K562 (cell line): Measurements from ENCODE around the gene LARP4B. TPM values are rescaled to one million over a fixed set of nuclear protein-coding genes. Genes with fewer than 3 reads are reported as not detected.

Experiments
- ARID2 ChIP-seq: fragments of 450-650 bp; IDR thresholded peaks from 2 replicates; pipeline ENCODE4 v1.6.1; 2017; ENCODE audit warnings: antibody characterized with exemption, mild to moderate bottlenecking
- ATF7 ChIP-seq: fragments of 450-650 bp; IDR thresholded peaks from 2 replicates; pipeline ENCODE4 v1.7.1; 2014; ENCODE audit warnings: mild to moderate bottlenecking, moderate library complexity
- ELF2 ChIP-seq: fragments of 250-450 bp; sonication (Bioruptor Pico); IDR thresholded peaks from 2 replicates; pipeline ENCODE4 v1.5.0; 2021; ENCODE audit warnings: mild to moderate bottlenecking
- ETV1 ChIP-seq: fragments of 450-650 bp; conservative IDR thresholded peaks from 2 replicates; pipeline ENCODE4 v1.6.1; 2016; ENCODE audit warnings: missing genetic modification characterization, control low read depth, low read depth, missing compliant biosample characterization
- FOXK2 ChIP-seq, 2 experiments: fragments of 450-650 bp; IDR thresholded peaks in 1 of 2; conservative IDR thresholded peaks in 1 of 2; 2 replicates each; pipeline ENCODE4 v1.6.1; 2016; ENCODE audit warnings: low read depth in 2 of 2, mild to moderate bottlenecking in 1 of 2
- GABPA ChIP-seq: fragments of 200-800 bp; sonication (Bioruptor generic); conservative IDR thresholded peaks from 2 replicates; pipeline ENCODE4 v1.6.1; 2016; ENCODE audit warnings: low read depth, missing genetic modification characterization, missing compliant biosample characterization
- HNRNPUL1 ChIP-seq: fragments of 200-400 bp; formaldehyde crosslinking; IDR thresholded peaks from 2 replicates; pipeline ENCODE4 v1.6.1; 2017; ENCODE audit warnings: low read length
- HOXB6 ChIP-seq: fragments of 250-450 bp; sonication (Bioruptor Pico); IDR thresholded peaks from 2 replicates; pipeline ENCODE4 v1.5.1; 2022; ENCODE audit warnings: mild to moderate bottlenecking, borderline replicate concordance
- KDM4B ChIP-seq, 2 experiments: fragments of 450-650 bp in 1 of 2; sonication (generic) in 1 of 2; IDR thresholded peaks; 2 replicates each; pipeline ENCODE4 v1.6.1; 2016 to 2017; ENCODE audit warnings: borderline replicate concordance in 2 of 2, antibody characterized with exemption in 1 of 2, low read depth in 1 of 2, mild to moderate bottlenecking in 1 of 2
- KDM5B ChIP-seq: fragments of 200-600 bp; sonication (generic); IDR thresholded peaks from 2 replicates; pipeline ENCODE4 v1.6.1; 2012; ENCODE audit warnings: low read depth, mild to moderate bottlenecking, moderate library complexity, low read length, control low read depth, inconsistent platforms; ENCODE audit not compliant: insufficient replicate concordance
- KLF13 ChIP-seq: fragments of 450-650 bp; IDR thresholded peaks from 2 replicates; pipeline ENCODE4 v1.6.1; 2016; ENCODE audit warnings: missing genetic modification characterization, low read depth, mild to moderate bottlenecking, missing compliant biosample characterization, moderate library complexity, borderline replicate concordance
- MEF2D ChIP-seq: conservative IDR thresholded peaks from 2 replicates; pipeline ENCODE4 v1.6.1; 2016; ENCODE audit warnings: low read depth, missing genetic modification characterization, missing compliant biosample characterization
- NR2C2 ChIP-seq, 2 experiments: fragments of 200-800 bp in 1 of 2; sonication (Bioruptor generic) in 1 of 2; sonication (generic) in 1 of 2; formaldehyde crosslinking in 1 of 2; IDR thresholded peaks; 2 replicates each; pipeline versions ENCODE4 v1.6.1 to v1.8.0; 2016 to 2022; ENCODE audit warnings: mild to moderate bottlenecking in 1 of 2, missing compliant biosample characterization in 1 of 2, missing genetic modification characterization in 1 of 2, missing genetic modification reagents in 1 of 2
- SP1 ChIP-seq: sonication (generic); formaldehyde crosslinking; IDR thresholded peaks from 2 replicates; pipeline ENCODE4 v1.8.1; 2022; ENCODE audit warnings: mild to moderate bottlenecking, missing genetic modification reagents
- TBP ChIP-seq: optimal IDR thresholded peaks from 2 replicates; pipeline ENCODE3; 2011; ENCODE audit warnings: low read depth, low read length, improper control_type of control experiment
- TCF15 ChIP-seq: fragments of 250-450 bp; sonication (Bioruptor Pico); IDR thresholded peaks from 2 replicates; pipeline ENCODE4 v1.8.0; 2022; ENCODE audit warnings: moderate library complexity, mild to moderate bottlenecking, inconsistent platforms
- TCF7L2 ChIP-seq: fragments of 150-350 bp; IDR thresholded peaks from 2 replicates; pipeline ENCODE4 v1.6.1; 2016; ENCODE audit warnings: low read depth, mild to moderate bottlenecking, low read length, moderate library complexity
- ZBTB17 ChIP-seq: fragments of 450-650 bp; formaldehyde crosslinking; IDR thresholded peaks from 2 replicates; pipeline ENCODE4 v1.4.0; 2020; ENCODE audit warnings: mild to moderate bottlenecking
- ZKSCAN8 ChIP-seq: fragments of 200-800 bp; sonication (Bioruptor generic); IDR thresholded peaks from 2 replicates; pipeline ENCODE4 v1.6.1; 2016; ENCODE audit warnings: missing genetic modification characterization, missing compliant biosample characterization
- ZNF316 ChIP-seq: fragments of 450-650 bp; IDR thresholded peaks from 2 replicates; pipeline ENCODE4 v1.6.1; 2016
- ZNF431 ChIP-seq: sonication (generic); formaldehyde crosslinking; IDR thresholded peaks from 2 replicates; pipeline ENCODE4 v1.8.0; 2022; ENCODE audit warnings: mild to moderate bottlenecking, missing genetic modification reagents
- ZNF583 ChIP-seq: fragments of 250-450 bp; sonication (Bioruptor Pico); IDR thresholded peaks from 2 replicates; pipeline ENCODE4 v1.4.0; 2020
- ZNF707 ChIP-seq: fragments of 250-450 bp; sonication (Bioruptor Pico); conservative IDR thresholded peaks from 2 replicates; pipeline ENCODE4 v1.8.0; 2022; ENCODE audit warnings: inconsistent platforms, mild to moderate bottlenecking, moderate library complexity
- polyA plus RNA-seq, 8 experiments: library from polyadenylated mRNA; depleted of rRNA in 4 of 8; stranded (reverse) in 5 of 8; unstranded in 3 of 8; fragments of >200 nt; fragmentation: Nextera tagmentation in 2 of 8; fragmentation: Illumina TruSeq in 1 of 8; extraction: Ambion mirVana in 2 of 8; extraction: Trizol in 1 of 8; gene quantifications; 2 replicates each; pipeline versions ENCODE4 v1.2.1 to v1.2.3, GENCODE V29; 2011 to 2014; ENCODE audit warnings: inconsistent platforms in 1 of 8, missing spikeins in 1 of 8
- total RNA-seq, 7 experiments: library from RNA; depleted of rRNA in 6 of 7; stranded (reverse); fragments of >200 nt in 6 of 7; fragmentation: Illumina TruSeq in 2 of 7; extraction: Trizol in 2 of 7; gene quantifications; 2 replicates each; pipeline versions ENCODE4 v1.2.1 to v1.2.3, GENCODE V29; 2011 to 2021; ENCODE audit warnings: low replicate concordance in 1 of 7
- TF ChIP-seq, protein P1 (sequence below): fragments of 450-650 bp; conservative IDR thresholded peaks from 2 replicates; pipeline ENCODE4 v1.6.1; 2016; ENCODE audit warnings: missing genetic modification characterization, low read depth, mild to moderate bottlenecking, missing compliant biosample characterization, moderate library complexity
- TF ChIP-seq, protein P2 (sequence below): fragments of 250-450 bp; sonication (Bioruptor Pico); IDR thresholded peaks from 2 replicates; pipeline ENCODE4 v1.5.0; 2021

Gene LARP4B
- total and polyA plus RNA-seq, 9 of the 15 experiments (the other 6 are each of a cell fraction or from before 2014, with no cell fraction given), result 11.8 to 130 (median 42.6) TPM

- peak; percentile 58; the same call in 1 of the 2 replicates for TF ChIP-seq SP1 (CRISPR knock-in tag)
- TF ChIP-seq NR2C2 (CRISPR knock-in tag; IDR thresholded peaks at IDR 0.05), result no peak
- peak; percentile 81 for TF ChIP-seq NR2C2 (tag; IDR thresholded peaks at IDR 0.05)
- peak; percentile 96 for TF ChIP-seq GABPA
- TF ChIP-seq, protein P1, sequence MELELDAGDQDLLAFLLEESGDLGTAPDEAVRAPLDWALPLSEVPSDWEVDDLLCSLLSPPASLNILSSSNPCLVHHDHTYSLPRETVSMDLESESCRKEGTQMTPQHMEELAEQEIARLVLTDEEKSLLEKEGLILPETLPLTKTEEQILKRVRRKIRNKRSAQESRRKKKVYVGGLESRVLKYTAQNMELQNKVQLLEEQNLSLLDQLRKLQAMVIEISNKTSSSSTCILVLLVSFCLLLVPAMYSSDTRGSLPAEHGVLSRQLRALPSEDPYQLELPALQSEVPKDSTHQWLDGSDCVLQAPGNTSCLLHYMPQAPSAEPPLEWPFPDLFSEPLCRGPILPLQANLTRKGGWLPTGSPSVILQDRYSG (tag), result no peak
- 0 out of 2 replicates have a peak, but pooled peaks have one; percentile 27 for TF ChIP-seq ZNF583 (CRISPR knock-in tag)
- no peak for TF ChIP-seq FOXK2 (conservative IDR thresholded peaks at IDR 0.05 in 1 of 2, IDR thresholded peaks at IDR 0.05 in 1 of 2; ENCODE audit: low read depth in 2 of 2)
- TF ChIP-seq KLF13 (tag), result no peak
- no peak for TF ChIP-seq ZKSCAN8 (CRISPR knock-in tag)
- TF ChIP-seq HNRNPUL1, result no peak
- TF ChIP-seq ARID2, result no peak
- TF ChIP-seq TCF15, result no peak
- no peak for TF ChIP-seq ZBTB17 (CRISPR knock-in tag)
- TF ChIP-seq ATF7, result peak; percentile 89
- TF ChIP-seq TCF7L2, result no peak
- peak; percentile 56 for TF ChIP-seq TBP
- TF ChIP-seq KDM5B, result peak; percentile 49
- peak; percentile 60 for TF ChIP-seq ETV1 (tag)
- no peak; a peak in 1 of 4 replicates for TF ChIP-seq KDM4B (IDR thresholded peaks at IDR 0.05; ENCODE audit: borderline replicate concordance in 2 of 2, low read depth in 1 of 2)
- no peak for TF ChIP-seq MEF2D (tag)
- peak; percentile 77; the same call in 1 of the 2 replicates for TF ChIP-seq ELF2 (CRISPR knock-in tag)
- TF ChIP-seq ZNF707 (CRISPR knock-in tag), result no peak
- TF ChIP-seq ZNF316, result no peak
- TF ChIP-seq HOXB6, result no peak
- TF ChIP-seq, protein P2, sequence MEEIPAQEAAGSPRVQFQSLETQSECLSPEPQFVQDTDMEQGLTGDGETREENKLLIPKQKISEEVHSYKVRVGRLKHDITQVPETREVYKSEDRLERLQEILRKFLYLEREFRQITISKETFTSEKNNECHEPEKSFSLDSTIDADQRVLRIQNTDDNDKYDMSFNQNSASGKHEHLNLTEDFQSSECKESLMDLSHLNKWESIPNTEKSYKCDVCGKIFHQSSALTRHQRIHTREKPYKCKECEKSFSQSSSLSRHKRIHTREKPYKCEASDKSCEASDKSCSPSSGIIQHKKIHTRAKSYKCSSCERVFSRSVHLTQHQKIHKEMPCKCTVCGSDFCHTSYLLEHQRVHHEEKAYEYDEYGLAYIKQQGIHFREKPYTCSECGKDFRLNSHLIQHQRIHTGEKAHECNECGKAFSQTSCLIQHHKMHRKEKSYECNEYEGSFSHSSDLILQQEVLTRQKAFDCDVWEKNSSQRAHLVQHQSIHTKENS (CRISPR knock-in tag), result no peak
- TF ChIP-seq ZNF431, result no peak
These were observed at the start of gene LARP4B (continued) for GRCh38 chr10:931326-932318.
